IMR-90 (cell line): ENCODE measurements around the gene RNF40. TPM values are rescaled to one million over a fixed set of nuclear protein-coding genes. Genes with fewer than 3 reads are reported as not detected.
A peak's percentile ranks its signal among the peaks of the same experiment; 100 is the strongest.

Source experiments
- ATAC-seq: fragments of 200-7000 bp; cut with Tn5 transposase; 2 replicates; pipeline ENCODE4 v1.9.1; 2020; ENCODE audit warnings: low read depth, mild to moderate bottlenecking, moderate library complexity
- BruUV-seq: library from RNA; stranded (reverse); fragments of 400-500 nt; replicated peaks from 2 replicates; lab custom pipeline; 2021; lab: Mats Ljungman, UMichigan
- CTCF ChIA-PET: fragments of 300-600 bp; formaldehyde crosslinking; extraction: SDS; loops from one replicate; lab custom pipeline; 2021; ENCODE audit warnings: antibody characterized with exemption; lab: Yijun Ruan, JAX
- POLR2A ChIA-PET: fragments of 300-600 bp; sonication (Branson Sonifier 250); formaldehyde crosslinking; loops from one replicate; lab custom pipeline; 2022; ENCODE audit warnings: antibody characterized with exemption; ENCODE audit not compliant: unreplicated experiment; lab: Charles Lee
- DNase-seq: peaks from one replicate; pipeline ENCODE4 v3.0.0; 2013
- H2AFZ ChIP-seq: replicated peaks from 2 replicates; pipeline ENCODE3; 2013; ENCODE audit warnings: low read length, mild to moderate bottlenecking; ENCODE audit not compliant: poor library complexity
- H2AK5ac ChIP-seq: 2 replicates; pipeline ENCODE4 v1.6.1; 2013; ENCODE audit warnings: low read depth, low read length, inconsistent platforms
- H2AK9ac ChIP-seq: replicated peaks from 2 replicates; pipeline ENCODE3; 2013; ENCODE audit warnings: mild to moderate bottlenecking, low read depth, low read length, moderate library complexity; ENCODE audit not compliant: poor library complexity
- H2BK120ac ChIP-seq: 2 replicates; pipeline ENCODE4 v1.6.1; 2013; ENCODE audit warnings: low read depth, low read length, inconsistent platforms
- H2BK15ac ChIP-seq: 3 replicates; pipeline ENCODE4 v1.6.1; 2013; ENCODE audit warnings: low read depth, low read length, inconsistent platforms
- H2BK20ac ChIP-seq: 2 replicates; pipeline ENCODE4 v1.6.1; 2013; ENCODE audit warnings: low read depth, mild to moderate bottlenecking, inconsistent platforms, low read length, moderate library complexity
- H2BK5ac ChIP-seq: 2 replicates; pipeline ENCODE4 v1.6.1; 2013; ENCODE audit warnings: mild to moderate bottlenecking, low read depth, low read length, inconsistent platforms; ENCODE audit not compliant: poor library complexity, severe bottlenecking
- H3K14ac ChIP-seq: replicated peaks from 2 replicates; pipeline ENCODE4 v1.6.1; 2013; ENCODE audit warnings: low read depth, low read length, inconsistent platforms
- H3K18ac ChIP-seq: 2 replicates; pipeline ENCODE4 v1.6.1; 2013; ENCODE audit warnings: low read depth, low read length, control low read depth
- H3K23ac ChIP-seq: 2 replicates; pipeline ENCODE4 v1.6.1; 2013; ENCODE audit warnings: low read depth, low read length, inconsistent platforms
- H3K27ac ChIP-seq: 2 replicates; pipeline ENCODE4 v1.5.1; 2013; ENCODE audit warnings: mild to moderate bottlenecking, control low read depth, low read length; ENCODE audit not compliant: insufficient read depth
- H3K27me3 ChIP-seq: 2 replicates; pipeline ENCODE4 v1.6.1; 2013; ENCODE audit warnings: low read length; ENCODE audit not compliant: control insufficient read depth, insufficient read depth
- H3K36me3 ChIP-seq: 2 replicates; pipeline ENCODE4 v1.6.1; 2013; ENCODE audit warnings: low read length, mixed read lengths; ENCODE audit not compliant: control insufficient read depth, insufficient read depth
- H3K4ac ChIP-seq: 2 replicates; pipeline ENCODE4 v1.6.1; 2013; ENCODE audit warnings: low read depth, low read length, inconsistent platforms
- H3K4me1 ChIP-seq: 2 replicates; pipeline ENCODE4 v1.6.1; 2013; ENCODE audit warnings: low read length, mixed read lengths; ENCODE audit not compliant: control insufficient read depth, insufficient read depth
- H3K4me2 ChIP-seq: 2 replicates; pipeline ENCODE4 v1.6.1; 2013; ENCODE audit warnings: low read depth, mild to moderate bottlenecking, control low read depth, low read length, moderate library complexity
- H3K4me3 ChIP-seq: 2 replicates; pipeline ENCODE4 v1.5.1; 2013; ENCODE audit warnings: low read depth, mild to moderate bottlenecking, control low read depth, low read length, moderate library complexity; ENCODE audit not compliant: insufficient read depth
- H3K56ac ChIP-seq: 2 replicates; pipeline ENCODE4 v1.6.1; 2013; ENCODE audit warnings: low read length, inconsistent platforms; ENCODE audit not compliant: insufficient read depth; ENCODE audit errors: extremely low read depth
- H3K79me1 ChIP-seq, 2 experiments: 2 replicates each; pipeline ENCODE4 v1.6.1; 2013; ENCODE audit warnings: low read length in 2 of 2, inconsistent platforms in 1 of 2, low read depth in 1 of 2
- H3K9ac ChIP-seq: 2 replicates; pipeline ENCODE4 v1.6.1; 2013; ENCODE audit warnings: low read depth, low read length, control low read depth
- H3K9me1 ChIP-seq: 2 replicates; pipeline ENCODE4 v1.6.1; 2013; ENCODE audit warnings: low read length, inconsistent platforms; ENCODE audit not compliant: insufficient read depth
- H3K9me3 ChIP-seq: 2 replicates; pipeline ENCODE4 v1.6.1; 2013; ENCODE audit warnings: low read length; ENCODE audit not compliant: control insufficient read depth, insufficient read depth
- H4K20me1 ChIP-seq: 2 replicates; pipeline ENCODE4 v1.6.1; 2013; ENCODE audit warnings: low read length, inconsistent platforms; ENCODE audit not compliant: insufficient read depth
- H4K5ac ChIP-seq: 2 replicates; pipeline ENCODE4 v1.6.1; 2013; ENCODE audit warnings: mild to moderate bottlenecking, low read depth, low read length, control low read depth
- H4K8ac ChIP-seq, 2 experiments: 2 replicates each; pipeline ENCODE4 v1.6.1; 2013; ENCODE audit warnings: low read depth in 2 of 2, low read length in 2 of 2, control low read depth in 1 of 2, inconsistent platforms in 1 of 2
- H4K91ac ChIP-seq: 2 replicates; pipeline ENCODE4 v1.6.1; 2013; ENCODE audit warnings: low read depth, low read length, inconsistent platforms; ENCODE audit not compliant: insufficient read depth
- BHLHE40 ChIP-seq: fragments of 150-350 bp; IDR thresholded peaks from 2 replicates; pipeline ENCODE4 v1.6.1; 2016; ENCODE audit warnings: mild to moderate bottlenecking, low read depth, low read length
- MAFK ChIP-seq: IDR thresholded peaks from 2 replicates; pipeline ENCODE4 v1.6.1; 2012; ENCODE audit warnings: low read depth, low read length, improper control_type of control experiment
- MAZ ChIP-seq: IDR thresholded peaks from 2 replicates; pipeline ENCODE4 v1.6.1; 2012; ENCODE audit warnings: low read depth, mild to moderate bottlenecking, low read length, improper control_type of control experiment, moderate library complexity, borderline replicate concordance
- MXI1 ChIP-seq: IDR thresholded peaks from 2 replicates; pipeline ENCODE4 v1.6.1; 2012; ENCODE audit warnings: low read depth, mild to moderate bottlenecking, low read length, moderate library complexity, borderline replicate concordance
- NFE2L2 ChIP-seq: fragments of 150-350 bp; IDR thresholded peaks from 2 replicates; pipeline ENCODE4 v1.6.1; 2016; ENCODE audit warnings: low read depth, mild to moderate bottlenecking, low read length
- RAD21 ChIP-seq: IDR thresholded peaks from 2 replicates; pipeline ENCODE4 v1.6.1; 2012; ENCODE audit warnings: low read length, improper control_type of control experiment
- RCOR1 ChIP-seq: IDR thresholded peaks from 2 replicates; pipeline ENCODE4 v1.6.1; 2012; ENCODE audit warnings: mild to moderate bottlenecking, low read length, improper control_type of control experiment; ENCODE audit not compliant: insufficient replicate concordance
- RFX5 ChIP-seq: IDR thresholded peaks from 2 replicates; pipeline ENCODE4 v1.8.0; 2012; ENCODE audit warnings: low read depth, mild to moderate bottlenecking, low read length, moderate library complexity
- WGBS, 2 experiments: methylation state at CpG; one replicate each; pipeline versions ENCODE4 v1.1.5 to v1.1.7; 2013; ENCODE audit warnings: missing lambda C conversion rate in 2 of 2; ENCODE audit not compliant: insufficient read length in 1 of 2; ENCODE audit errors: extremely low coverage in 2 of 2; 5-methylcytosine and 5-hydroxymethylcytosine counted together
- dilution Hi-C: fragments of 300-500 bp; cut with HindIII; formaldehyde crosslinking; loops from one replicate; pipeline ENCODE4 v1.14.3; 2018; ENCODE audit warnings: low sequenced_read_pairs; ENCODE audit not compliant: unreplicated experiment
- in situ Hi-C: fragments of 300-500 bp; cut with MboI; formaldehyde crosslinking; loops from 3 replicates; pipeline ENCODE4 v1.14.3; 2019; ENCODE audit warnings: low sequenced_read_pairs, inconsistent platforms, mixed read lengths
- intact Hi-C: fragments of 100-400 bp; cut with micrococcal nuclease; formaldehyde crosslinking; loops from 2 replicates; pipeline ENCODE4 v1.10.0; 2022
- polyA plus RNA-seq, 3 experiments: library from polyadenylated mRNA; depleted of rRNA; stranded (reverse); fragments of >200 nt; gene quantifications; 2 replicates each; pipeline ENCODE4 v1.2.3, GENCODE V29; 2012; ENCODE audit warnings: low replicate concordance in 1 of 3
- total RNA-seq: library from RNA; depleted of rRNA; stranded (reverse); fragments of >200 nt; gene quantifications from 2 replicates; pipeline ENCODE4 v1.2.3, GENCODE V29; 2012
- TF ChIP-seq, protein P1 (sequence below): fragments of 150-350 bp; IDR thresholded peaks from 2 replicates; pipeline ENCODE4 v1.6.1; 2017; ENCODE audit warnings: mild to moderate bottlenecking, antibody characterized with exemption, low read length, low read depth

Gene RNF40
- total and polyA plus RNA-seq, 2 of the 4 experiments (the other 2 are of a cell fraction) = 46.7 to 72.4 TPM

DNA sequence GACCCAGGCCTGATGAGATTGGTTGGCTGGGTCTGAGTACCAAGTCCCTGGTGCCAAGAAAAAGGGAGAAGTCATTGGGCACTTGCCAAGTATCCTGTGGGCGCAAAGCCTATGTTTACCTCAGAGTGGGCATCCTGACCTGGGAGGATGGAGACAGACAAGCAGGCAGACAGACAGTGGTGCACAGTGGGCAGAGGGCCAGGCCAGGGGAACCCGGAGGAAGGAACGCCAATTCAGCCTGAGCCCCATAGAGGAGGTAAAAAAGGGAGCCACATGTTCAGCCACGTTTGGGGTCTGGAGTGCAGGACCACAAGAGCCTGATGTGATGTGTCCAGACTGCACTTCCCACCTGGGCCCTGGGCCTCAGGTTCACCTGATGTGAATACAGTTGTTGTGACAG, 8.5 kb upstream of the RNF40 start:
- no peak overlapping the region for H3K27ac ChIP-seq
- H3K4ac ChIP-seq = no peak overlapping the region
- H3K23ac ChIP-seq = no peak overlapping the region
- H3K9me3 ChIP-seq = no peaks in the 10 kb centered on the region
- H3K9ac ChIP-seq = no peak overlapping the region
- no TSS peak for BruUV-seq
- no peak overlapping the region for H4K91ac ChIP-seq
- 100% methylated on average over 4 of the region's 4 CpGs; no CpG with 5 or more reads in 1 of the 2 experiments for WGBS, 2 experiments
- no peak overlapping the region for H2AK5ac ChIP-seq
- H4K5ac ChIP-seq = no peak overlapping the region
- peak overlapping the region; percentile 81 for H2AK9ac ChIP-seq
- no peak for DNase-seq
- ATAC-seq = no peak
- no peak overlapping the region for H3K4me2 ChIP-seq
- peaks cover 22 to 34% of the 10 kb centered on the region in 2 experiments for H3K79me1 ChIP-seq
- no peaks in the 10 kb centered on the region; the same call in 1 of the 2 replicates for H4K20me1 ChIP-seq
- dilution Hi-C loops (no loop called here), in situ Hi-C loops (no loop called here), intact Hi-C loops (no loop called here)
- H2BK120ac ChIP-seq = no peak overlapping the region
- no peak overlapping the region for H3K18ac ChIP-seq
- CTCF ChIA-PET = no interaction called here
- no peak overlapping the region for H2BK5ac ChIP-seq
- H3K27me3 ChIP-seq = no peaks in the 10 kb centered on the region
- H3K56ac ChIP-seq = no peak overlapping the region
- no peak overlapping the region for H3K14ac ChIP-seq
- no peak overlapping the region for H2BK15ac ChIP-seq
- no peaks in the 10 kb centered on the region for H3K4me1 ChIP-seq
- no peak overlapping the region for H2AFZ ChIP-seq
- POLR2A ChIA-PET = interaction anchor here (0.6 kb wide), 1 partner anchor 193 kb away, joined by 6 read pairs; no protein-coding TSS in a partner anchor
- no peak overlapping the region for H2BK20ac ChIP-seq
- no peak for TF ChIP-seq NFE2L2
- TF ChIP-seq MAZ = no peak
- TF ChIP-seq, protein P1, sequence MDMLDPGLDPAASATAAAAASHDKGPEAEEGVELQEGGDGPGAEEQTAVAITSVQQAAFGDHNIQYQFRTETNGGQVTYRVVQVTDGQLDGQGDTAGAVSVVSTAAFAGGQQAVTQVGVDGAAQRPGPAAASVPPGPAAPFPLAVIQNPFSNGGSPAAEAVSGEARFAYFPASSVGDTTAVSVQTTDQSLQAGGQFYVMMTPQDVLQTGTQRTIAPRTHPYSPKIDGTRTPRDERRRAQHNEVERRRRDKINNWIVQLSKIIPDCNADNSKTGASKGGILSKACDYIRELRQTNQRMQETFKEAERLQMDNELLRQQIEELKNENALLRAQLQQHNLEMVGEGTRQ = no peak
- TF ChIP-seq RFX5 = no peak
- no peak for TF ChIP-seq BHLHE40
- TF ChIP-seq MAFK = no peak
- TF ChIP-seq RAD21 = no peak
- no peak for TF ChIP-seq RCOR1
- TF ChIP-seq MXI1 = no peak
- no peak overlapping the region for H4K8ac ChIP-seq
- peaks cover 42% of the 10 kb centered on the region for H3K36me3 ChIP-seq
- no peak overlapping the region for H3K4me3 ChIP-seq
- peaks cover 8% of the 10 kb centered on the region; the same call in 1 of the 2 replicates for H3K9me1 ChIP-seq
